GM12892 (cell line): ENCODE data around the gene UXT.

Experiments used
- POLR2A ChIP-seq: IDR thresholded peaks from 2 replicates; pipeline ENCODE4 v1.6.1; 2011; ENCODE audit warnings: low read depth, low read length, control low read depth
- POLR2AphosphoS5 ChIP-seq: IDR thresholded peaks from 2 replicates; pipeline ENCODE4 v1.6.1; 2011; ENCODE audit warnings: low read depth, low read length, control low read depth
- TAF1 ChIP-seq: IDR thresholded peaks from 2 replicates; pipeline ENCODE4 v1.6.1; 2011; ENCODE audit warnings: low read depth, mild to moderate bottlenecking, control low read depth, low read length, borderline replicate concordance

DNA sequence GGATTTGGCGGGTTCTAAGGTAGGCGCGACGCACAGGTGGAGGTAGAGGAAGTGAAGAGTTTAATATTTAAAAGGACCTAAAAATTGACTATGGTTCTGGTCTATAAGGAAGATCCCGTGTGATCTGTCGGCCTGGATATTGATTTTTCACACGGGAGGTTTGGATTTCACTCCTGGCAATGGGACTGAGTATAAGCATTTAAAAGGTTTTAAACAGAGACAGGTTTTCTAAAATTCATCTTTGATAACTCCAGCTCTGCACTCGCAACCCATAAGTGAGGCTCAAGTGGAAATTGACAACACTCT, 394 bp upstream of the UXT start:
- TF ChIP-seq POLR2AphosphoS5 (no peak), POLR2A (no peak), TAF1 (no peak)
